Endometrium (tissue), 2 donors: Measurements from ENCODE around the gene CDC25C.

Experiments
- FAIRE-seq: peaks from 2 replicates; lab custom pipeline; 2012; peaks lifted over from hg19 to GRCh38; lab: Jason Lieb, UNC
- donor health status: control.
- donor health status: control.

The CDC25C gene

DNA sequence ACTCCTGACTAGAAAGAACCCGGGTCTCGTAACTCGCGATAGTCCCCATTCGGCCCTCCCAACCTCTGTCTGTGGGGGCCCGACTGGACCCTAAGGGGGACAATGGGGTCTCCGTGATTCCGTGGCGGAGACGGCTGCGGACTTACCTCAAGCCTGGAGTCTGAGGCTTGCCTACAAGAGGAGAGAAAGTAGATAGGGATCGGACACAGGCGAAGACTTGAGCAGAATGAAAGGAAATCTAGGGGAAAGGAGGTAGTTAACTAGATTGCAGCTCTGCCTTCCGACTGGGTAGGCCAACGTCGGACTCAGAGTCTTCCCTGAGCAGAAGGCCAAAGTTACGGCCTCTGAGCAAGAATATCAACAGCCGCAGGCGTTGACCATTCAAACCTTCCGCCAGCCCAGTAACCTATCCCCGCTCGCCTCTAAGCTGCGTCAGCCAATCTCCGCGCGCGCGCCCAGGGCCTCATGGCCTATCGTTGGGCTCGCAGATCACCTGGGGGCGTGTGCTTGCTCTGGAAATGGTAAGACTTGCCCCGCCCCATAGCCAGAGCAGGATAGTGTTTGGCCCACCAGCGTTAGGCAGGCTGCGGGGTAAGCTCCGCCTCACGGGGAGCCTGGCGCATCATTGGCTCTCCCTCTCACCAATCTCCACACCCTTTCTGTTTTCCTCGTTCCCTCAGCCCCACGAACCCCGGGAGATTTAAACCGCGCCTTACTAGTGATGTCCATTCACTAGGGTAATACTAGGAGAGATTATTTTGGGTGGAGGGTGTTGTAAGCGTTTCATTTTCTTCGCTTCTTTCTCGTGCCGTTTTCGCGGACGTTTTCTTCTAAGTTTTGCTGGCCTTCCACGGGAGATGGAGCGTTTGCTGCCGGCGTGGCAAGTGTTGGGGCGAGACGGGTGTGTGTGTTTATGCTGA, at the start of gene CDC25C:
CDC25C (minus strand) TSS at position 356 of the 920 bp plus-strand sequence. CDS start 624 bp downstream, outside the sequence.
- FAIRE-seq, result peak; percentile 98

DNA sequence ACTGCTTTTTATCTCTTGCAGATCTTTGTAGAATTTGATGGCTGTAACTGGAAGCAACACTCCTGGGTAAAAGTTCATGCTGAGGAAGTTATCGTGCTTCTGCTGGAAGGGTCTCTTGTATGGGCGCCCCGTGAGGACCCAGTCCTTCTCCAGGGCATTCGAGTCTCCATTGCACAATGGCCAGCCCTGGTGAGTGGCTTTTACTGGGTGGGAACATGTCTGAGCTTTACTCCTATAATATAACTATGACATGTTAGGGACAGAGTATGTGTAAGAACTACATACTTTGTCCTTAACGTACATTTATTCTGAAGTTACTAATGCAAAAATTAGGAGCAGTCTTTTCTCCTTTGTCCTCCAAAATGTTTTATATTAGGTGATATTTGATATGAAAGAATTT, 41.0 kb upstream of the CDC25C start:
- FAIRE-seq, result no peak

DNA sequence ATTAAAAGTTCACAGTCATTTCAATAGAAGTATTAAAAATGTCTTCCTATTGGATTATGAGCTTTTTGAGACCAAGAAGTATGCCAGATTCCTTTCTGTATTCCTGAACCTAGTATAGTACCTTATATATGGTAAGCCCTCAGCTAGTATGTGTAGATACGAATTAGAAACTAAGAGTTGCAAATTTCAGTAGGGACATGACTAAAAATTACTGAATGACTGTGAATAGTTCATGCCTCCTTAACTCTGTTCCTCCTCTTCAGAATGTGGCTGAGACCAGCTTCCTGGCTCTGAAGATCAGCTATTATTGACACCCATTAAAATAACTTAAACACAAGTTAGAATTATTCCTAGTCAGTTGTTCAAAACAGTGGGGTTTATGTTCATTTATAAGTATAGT, 40.6 kb upstream of the CDC25C start:
- no peak for FAIRE-seq

DNA sequence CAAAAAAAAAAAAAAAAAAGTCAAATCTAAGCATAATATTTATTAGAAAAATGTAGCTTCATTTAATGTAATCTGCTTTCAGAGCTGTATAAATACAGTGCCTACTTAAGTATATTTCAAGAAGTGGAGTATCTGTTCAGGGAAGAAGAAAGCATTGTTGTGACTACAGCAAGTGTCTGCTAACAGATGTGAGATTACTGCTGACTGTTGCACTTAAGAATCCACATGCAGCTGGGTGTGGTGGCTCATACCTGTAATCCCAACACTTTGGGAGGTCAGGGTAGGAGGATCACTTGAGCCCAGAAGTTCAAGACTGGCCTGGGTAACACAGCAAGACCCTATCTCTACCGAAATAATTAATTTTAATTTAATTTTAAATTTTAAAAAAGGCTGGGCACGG, 39.9 kb upstream of the CDC25C start:
- no peak for FAIRE-seq

DNA sequence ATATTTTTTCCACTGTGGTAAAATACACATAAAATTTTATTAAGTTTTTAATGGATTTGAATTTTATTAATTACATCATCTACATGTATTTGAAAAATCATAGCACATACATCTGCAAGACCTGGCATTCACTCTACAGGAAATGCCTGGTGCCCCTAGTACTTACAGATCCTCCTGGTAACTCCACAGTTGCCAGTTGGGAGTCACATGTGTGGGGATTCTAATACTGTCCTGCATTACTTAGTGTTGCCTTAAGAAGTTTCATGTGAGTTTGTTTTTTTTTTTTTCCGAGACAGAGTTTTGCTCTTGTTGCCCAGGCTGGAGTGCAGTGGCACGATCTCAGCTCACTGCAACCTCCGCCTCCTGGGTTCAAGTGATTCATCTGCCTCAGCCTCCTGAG, 38.9 kb upstream of the CDC25C start:
- FAIRE-seq, result no peak

DNA sequence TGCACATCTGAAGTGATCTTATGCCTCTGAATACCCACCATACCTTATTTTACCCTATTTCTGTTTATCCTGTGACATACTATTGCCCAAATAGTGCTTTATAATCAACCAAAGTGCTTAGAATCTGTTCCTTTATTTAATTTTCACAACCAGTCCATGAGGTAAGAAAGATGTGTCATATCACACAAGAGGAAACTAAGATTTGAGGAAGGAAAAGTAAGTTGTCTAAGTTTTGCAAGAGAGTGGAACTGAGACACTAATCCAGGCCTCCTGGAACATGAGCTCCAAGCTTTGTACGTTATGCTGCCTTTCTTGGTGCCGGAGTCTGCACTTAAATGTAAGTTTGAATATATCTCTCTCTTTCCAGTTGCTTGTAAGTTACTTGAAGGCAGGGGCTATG, 38.1 kb upstream of the CDC25C start:
- FAIRE-seq, result no peak

DNA sequence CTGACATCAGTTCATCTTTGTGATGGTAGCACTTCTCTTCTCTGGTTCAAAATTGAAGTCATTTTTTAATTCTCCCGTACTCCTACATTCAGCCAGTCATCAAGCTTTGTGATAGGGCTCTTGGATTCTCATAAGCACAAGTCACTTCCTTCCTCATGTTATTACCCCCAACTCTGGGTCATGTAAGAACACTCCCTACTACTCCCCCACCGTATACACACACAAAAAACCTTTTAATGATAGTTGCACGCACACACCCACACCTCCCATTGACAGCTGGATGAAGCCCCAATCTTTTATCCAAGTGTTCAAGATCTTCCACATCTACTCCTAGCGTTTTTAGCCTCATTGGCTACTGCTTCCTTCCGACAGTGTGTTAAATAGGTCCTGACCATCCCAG, 37.7 kb upstream of the CDC25C start:
- no peak for FAIRE-seq

DNA sequence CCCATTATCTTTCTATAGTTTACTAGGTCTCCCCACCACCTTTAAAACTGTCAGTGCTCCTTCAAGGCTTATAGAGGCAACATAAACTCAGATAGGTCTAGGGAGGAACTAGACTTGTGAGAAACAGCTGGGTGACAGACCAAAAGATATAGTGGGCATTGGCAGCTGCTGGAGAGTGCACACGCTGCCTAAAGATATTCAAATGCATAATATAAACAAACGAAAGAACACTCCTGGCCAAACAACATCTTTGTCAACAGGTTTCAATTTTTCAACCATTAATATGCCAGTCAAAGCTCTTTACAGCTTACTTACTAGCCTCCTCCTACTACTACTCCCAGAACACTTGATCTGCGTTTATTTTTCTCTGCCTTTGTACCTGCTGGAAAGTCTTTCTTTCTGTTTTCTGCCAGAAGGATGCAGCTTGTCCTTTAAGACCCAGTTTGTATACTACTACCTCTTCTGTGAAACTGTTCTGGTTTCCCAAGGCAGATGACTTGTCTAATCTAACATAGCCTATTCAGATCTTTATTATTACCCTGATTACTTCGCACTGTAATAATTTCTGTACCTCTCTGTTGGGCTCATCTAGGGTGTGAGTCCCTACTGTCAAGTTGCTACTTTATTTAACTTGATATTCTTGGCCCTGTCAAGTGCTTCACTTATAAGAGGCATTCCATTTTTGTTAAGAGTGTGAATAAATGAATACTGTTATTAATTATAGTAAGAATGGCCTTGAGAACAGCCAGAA, 35.2 kb upstream of the CDC25C start:
- no peak for FAIRE-seq

DNA sequence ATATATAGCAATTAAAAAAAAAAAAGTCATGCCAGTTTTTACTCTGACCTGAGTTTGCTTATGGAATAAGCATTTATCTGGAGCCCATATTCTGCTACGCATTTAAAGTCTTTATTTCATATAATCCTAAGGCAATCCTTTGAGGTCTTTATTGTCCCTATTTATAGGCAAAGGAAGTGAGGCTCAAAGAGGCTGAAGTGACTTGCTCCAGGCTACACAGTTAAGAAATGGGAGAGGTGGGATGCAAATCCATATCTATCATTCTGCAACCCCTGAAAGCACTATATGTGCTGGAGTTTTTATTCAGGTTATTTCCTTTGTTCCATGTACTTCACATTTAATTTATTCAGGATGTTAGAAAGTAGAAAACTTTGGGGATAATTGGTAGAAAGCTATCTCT, 33.0 kb upstream of the CDC25C start:
- no peak for FAIRE-seq

DNA sequence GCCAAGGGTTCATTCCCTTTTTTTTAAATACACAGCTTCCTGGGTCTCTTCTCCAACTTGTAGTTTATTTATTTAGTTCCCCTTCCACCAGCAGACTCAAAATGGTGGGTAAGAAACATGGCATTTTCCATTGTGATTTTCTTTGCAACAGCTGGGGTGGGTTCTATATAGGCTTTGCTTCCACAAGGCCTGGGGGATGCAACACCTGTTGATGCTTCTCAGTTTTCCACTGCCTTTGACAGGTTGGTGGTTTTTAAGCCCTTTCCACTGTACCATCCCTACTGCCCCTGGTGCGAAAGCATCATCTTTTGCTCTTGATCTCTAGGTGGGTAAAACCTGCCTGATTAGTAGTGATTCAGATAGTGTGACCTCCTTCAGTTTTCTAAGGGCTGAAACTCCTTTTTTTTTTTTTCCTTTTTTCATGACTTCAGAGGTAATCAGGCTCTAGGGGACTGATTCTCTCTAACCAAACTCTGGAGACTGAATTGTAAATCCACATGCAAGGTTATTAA, 29.4 kb upstream of the CDC25C start:
- FAIRE-seq, result no peak

DNA sequence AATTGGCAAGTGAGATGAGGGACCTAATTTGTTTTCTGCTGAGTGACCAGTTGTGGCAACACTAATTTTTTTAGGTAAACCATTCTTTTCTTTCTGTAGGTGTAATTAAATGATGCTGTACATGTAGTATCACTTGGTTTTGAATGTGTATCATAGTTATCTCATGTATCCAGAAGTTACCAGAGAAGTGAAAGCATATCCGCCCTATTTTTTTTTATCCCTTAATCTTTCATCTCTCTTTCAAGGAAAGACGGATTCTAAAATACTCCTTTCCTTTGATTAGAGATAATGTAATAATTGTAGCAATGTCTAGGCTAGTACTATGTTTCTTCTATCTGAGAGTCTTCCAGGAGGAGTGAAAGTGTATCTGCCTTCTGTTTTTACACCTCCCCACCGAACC, 28.0 kb upstream of the CDC25C start:
- no peak for FAIRE-seq

DNA sequence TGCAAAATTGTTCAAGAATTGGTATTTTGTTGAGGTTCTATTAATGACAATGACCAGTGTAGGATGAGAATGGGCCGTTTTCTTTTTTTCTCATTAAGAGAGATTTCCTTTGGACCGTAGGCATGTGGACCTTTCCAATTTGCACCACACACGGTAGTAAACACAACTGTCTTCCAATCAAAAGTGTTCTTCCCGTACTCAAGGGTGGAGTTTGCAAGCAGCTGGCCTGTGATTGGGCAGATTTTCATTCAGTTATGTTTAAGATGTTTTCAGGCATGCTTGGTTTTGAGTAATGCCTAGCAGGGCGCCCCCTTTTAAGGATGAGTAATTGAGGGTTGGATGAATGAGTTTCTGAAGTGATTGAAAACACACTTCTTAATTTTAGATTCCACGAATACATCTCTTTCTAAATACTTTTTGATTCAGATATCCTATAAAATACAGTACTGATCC, 23.3 kb upstream of the CDC25C start:
- peak; percentile 21 for FAIRE-seq

DNA sequence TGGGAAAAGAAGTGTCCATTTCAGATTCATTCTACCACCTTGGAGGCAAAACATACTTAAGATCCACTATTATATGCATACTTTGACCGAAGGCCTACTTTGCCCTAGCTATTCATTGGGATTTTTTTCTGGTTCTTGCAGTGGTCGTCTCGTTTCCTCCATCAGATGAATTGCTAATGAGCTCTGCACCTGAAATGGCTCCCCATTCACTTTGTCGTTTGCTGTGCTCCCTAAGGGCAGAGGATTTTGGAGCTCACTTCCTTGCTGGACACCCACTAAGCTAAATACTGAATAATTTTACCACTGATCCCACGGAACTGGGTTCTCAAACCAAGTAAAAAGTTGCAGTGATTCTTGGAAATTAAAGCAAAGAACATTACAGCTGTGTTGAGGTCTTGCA, 22.8 kb upstream of the CDC25C start:
- FAIRE-seq, result no peak

DNA sequence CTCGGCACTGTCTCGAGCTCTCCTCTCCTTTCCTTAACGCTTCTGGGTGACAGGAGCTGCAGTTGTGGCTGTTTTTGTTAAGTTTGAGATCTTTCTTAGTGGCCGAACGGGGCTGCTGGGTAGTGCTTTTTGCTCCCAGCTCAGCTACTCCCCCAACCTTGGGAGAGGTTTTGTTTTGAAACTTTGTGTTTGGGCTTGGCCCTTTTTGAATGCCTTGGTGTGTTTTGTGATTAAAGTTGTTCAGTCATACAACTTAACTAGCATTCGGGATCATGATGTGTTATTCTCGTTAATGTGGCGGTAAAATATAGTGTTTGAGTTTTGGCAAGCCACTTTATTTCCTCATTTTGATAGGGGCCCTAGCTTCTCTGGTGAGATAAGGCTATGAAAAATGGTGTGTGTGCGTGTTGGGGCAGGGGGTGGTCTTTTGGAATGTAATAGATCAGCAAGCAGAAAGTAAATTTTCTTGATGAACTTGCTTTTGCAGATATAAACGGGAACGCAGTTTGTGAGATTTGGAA, 22.0 kb upstream of the CDC25C start:
- FAIRE-seq, result no peak

DNA sequence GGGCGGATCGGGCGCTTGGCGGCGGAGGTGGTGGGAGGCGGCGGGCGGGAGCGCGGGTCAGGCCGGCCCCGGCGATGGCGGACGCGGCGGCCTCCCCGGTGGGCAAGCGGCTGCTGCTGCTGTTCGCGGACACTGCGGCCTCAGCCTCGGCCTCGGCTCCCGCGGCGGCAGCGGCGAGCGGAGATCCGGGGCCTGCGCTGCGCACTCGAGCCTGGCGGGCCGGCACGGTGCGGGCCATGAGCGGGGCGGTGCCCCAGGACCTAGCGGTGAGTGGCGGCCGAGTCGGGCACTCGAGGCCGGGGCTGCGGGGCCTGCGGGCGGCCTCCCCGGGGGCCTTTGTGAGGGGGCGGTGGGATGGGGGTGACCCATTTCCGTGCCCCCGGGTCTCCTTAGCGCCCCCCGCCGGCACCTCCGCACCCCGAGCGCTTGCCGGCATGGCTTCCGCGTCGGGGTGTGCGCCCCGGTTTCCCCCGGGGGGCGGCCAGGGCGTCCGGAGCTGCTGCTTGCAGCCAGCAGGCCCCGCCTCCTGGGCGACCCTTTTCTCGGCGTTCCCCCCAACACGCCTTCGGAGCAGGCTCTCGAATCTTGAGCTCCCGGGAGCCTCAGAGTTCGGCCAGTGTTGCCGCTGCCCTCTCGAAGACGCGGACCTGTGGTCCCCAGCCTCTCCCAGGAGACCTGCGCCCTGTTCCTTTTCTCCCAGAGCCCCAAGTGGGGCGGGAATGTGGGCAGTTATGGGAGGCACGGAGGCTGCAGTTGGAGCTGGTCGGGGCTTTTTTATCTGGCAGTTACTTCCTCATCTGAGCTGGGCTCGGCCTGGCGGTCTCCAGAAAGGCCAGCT, 21.3 kb upstream of the CDC25C start:
- no peak for FAIRE-seq

DNA sequence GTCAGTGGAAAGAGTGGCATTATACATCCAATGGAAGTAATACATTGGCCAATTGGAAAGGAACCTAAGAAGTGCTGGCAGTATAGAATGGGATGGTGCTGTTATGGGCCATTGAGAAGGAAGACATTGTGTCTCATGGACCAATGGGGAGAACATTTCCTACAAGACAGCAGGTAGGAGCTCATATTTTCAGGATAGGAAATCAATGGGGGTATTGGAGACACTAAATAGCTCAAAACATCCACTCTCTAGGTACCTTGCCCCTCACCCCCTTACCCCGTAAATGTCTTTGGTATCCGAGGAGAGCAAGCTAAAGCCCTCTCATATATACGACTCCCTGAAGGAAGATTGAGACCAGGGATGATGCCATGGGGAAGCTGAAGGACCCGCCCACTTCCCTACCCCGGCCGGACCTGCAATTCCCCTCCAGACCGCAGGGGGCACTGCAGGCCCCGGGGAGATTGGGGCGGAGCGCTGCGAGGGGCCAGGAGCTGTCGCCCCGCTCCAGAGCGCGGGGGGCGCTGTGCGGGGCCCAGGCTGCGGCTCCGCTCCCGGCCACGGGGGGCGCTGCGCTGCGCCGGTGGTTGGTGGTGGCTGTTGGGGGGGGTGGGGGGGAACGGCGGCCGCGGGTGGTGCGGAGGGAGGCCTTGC, 20.6 kb upstream of the CDC25C start, which contains the start of gene KDM3B:
KDM3B (plus strand) TSS at position 615 of the 651 bp plus-strand sequence. CDS start 111 bp downstream, outside the sequence.
- FAIRE-seq, result no peak

DNA sequence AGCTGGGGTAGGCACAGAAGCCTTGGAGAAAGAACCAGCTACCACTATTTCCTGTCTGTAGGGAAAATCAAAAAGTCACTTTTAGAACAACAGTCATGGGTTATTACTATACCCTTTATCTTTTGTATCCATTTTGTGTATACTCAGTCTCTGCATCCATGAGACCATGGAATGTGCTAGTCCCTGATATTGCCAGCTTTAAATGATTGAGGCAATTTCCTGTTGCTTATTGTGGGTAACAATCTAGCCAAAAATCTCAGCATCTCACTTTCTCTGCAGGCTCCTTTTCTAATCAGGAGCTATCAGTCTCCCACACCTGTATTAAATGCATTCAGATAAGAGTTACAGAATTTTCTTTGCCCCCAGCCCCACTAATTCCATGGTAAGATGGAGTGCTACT, 19.9 kb upstream of the CDC25C start:
- no peak for FAIRE-seq

DNA sequence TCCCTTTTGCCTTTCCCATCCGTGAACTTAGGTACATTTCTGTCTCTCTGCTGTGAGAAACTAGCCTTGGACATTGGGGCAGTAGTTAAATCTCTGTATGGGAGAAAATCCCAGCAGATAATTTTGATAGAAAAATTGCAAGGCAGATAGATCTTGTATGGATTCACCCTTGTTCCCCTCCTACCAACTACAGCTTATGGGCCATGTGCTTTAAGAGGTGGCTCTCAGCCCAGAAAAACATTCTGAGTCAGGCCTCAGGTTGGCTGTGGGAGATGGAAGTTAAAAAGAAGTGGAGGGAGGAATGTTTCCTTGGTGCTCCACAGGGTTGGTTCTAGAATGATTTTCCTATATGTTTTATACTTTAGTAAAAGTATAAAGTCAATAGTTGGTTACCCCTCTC, 19.5 kb upstream of the CDC25C start:
- FAIRE-seq, result no peak

DNA sequence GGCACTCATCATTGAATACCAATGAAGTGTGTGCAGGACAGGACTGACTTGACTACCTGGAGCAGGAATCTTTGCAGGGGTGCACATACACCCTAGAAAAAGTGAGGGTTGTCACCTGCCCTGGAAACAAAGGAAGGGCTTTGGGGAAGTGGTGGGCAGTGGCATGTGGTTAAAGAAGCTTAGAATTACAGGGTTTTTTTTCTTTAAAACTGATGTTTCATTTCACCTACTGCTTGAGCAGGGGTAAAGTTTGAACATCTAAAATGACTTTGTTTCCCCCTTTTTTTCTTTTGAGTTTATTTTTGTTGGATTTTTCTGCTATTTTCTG, 18.9 kb upstream of the CDC25C start:
- no peak for FAIRE-seq

DNA sequence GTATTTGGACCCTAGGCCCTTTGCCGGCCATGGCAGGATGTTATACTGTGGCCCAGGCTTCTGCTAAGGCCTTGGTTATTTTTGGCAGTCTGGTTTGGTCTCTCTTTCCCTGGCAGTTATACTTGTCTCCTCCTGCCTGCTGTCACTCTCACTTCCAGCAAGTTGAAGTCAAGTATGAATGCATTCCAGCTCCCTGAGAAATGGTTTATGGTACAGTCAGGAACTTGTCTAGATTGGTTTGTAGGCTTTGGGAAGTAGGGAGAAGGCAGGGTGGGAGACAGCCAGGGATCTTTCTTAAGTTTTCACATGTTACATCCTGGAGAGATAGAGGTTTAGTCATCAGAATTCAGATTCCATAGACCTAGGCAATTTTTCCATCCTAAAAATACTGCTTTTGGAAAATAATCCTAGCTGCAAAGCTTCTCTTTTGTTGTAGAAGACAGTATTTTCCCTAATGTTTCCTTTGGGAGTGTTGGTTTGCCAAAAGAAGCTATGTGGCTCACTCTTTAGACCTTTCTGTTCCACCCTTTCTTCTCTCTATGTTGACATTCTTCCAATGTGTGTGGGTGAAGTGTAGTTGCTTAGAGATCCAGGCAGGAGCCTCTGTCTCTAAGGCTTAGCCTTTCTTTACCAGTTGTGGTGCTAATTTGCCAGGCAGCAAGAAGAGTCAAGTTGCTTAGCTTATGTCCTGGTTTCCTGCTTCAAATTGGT, 18.4 kb upstream of the CDC25C start:
- no peak for FAIRE-seq

DNA sequence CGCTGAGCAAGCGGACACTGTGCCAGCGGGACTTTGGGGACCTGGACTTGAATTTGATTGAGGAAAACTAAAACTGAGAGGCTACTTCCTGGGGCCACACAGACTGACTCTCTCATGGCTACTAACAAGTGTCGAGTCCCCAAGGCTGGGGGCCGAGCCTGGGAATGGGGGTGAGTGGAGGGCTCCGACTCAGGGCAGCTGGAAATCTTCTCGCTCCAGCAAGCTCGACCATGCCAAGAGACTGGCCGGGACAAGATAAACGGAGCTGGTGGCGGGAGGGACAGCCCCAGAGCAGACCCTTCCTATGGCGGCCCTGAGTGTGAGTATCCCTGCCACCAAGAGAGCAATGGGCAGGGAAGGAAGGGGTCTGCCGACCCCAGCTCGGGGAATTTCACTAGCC, 15.3 kb upstream of the CDC25C start:
- no peak for FAIRE-seq
